Neural progenitor cell (in vitro differentiated cells): ENCODE results near the gene PTPN2. TPM values are rescaled to one million over a fixed set of nuclear protein-coding genes. Genes with fewer than 3 reads are reported as not detected.
"Not testable (repeated sequence)": the region's sequence is repeated elsewhere in the genome, so short reads cannot be mapped to it uniquely, and the experiment has no call there.

Experiments used
- DNase-seq: peaks from one replicate; pipeline ENCODE4 v3.0.0-alpha.2; 2016; ENCODE audit warnings: low spot score
- H2AFZ ChIP-seq: fragments of 200-600 bp; sonication (generic); replicated peaks from 2 replicates; pipeline ENCODE4 v1.6.1; 2016; ENCODE audit warnings: antibody characterized with exemption
- H3F3A ChIP-seq: fragments of 200-600 bp; sonication (generic); 2 replicates; pipeline ENCODE4 v1.6.1; 2016; ENCODE audit warnings: antibody characterized with exemption, low read depth
- H3K27ac ChIP-seq: fragments of 200-600 bp; sonication (generic); 2 replicates; pipeline ENCODE4 v1.5.1; 2016; ENCODE audit warnings: mild to moderate bottlenecking
- H3K27me3 ChIP-seq: fragments of 200-600 bp; sonication (generic); 2 replicates; pipeline ENCODE4 v1.6.1; 2016; ENCODE audit warnings: mild to moderate bottlenecking, moderate library complexity
- H3K36me3 ChIP-seq: fragments of 200-600 bp; sonication (generic); 2 replicates; pipeline ENCODE4 v1.5.1; 2016
- H3K4me1 ChIP-seq: fragments of 200-600 bp; sonication (generic); 2 replicates; pipeline ENCODE4 v1.6.1; 2016; ENCODE audit warnings: mixed run types
- H3K4me2 ChIP-seq: fragments of 200-600 bp; sonication (generic); 2 replicates; pipeline ENCODE4 v1.6.1; 2016
- H3K4me3 ChIP-seq: fragments of 200-600 bp; sonication (generic); 2 replicates; pipeline ENCODE4 v1.5.1; 2016
- H3K79me2 ChIP-seq: fragments of 200-600 bp; sonication (generic); 2 replicates; pipeline ENCODE4 v1.6.1; 2016; ENCODE audit warnings: low read depth
- H3K9ac ChIP-seq: fragments of 200-600 bp; sonication (generic); 2 replicates; pipeline ENCODE4 v1.6.1; 2016
- H3K9me3 ChIP-seq: fragments of 200-600 bp; sonication (generic); 2 replicates; pipeline ENCODE4 v1.5.1; 2016; ENCODE audit warnings: low read depth
- H4K20me1 ChIP-seq: fragments of 200-600 bp; sonication (generic); 2 replicates; pipeline ENCODE4 v1.6.1; 2016; ENCODE audit warnings: low read depth
- H3K27ac Mint-ChIP-seq: 3 replicates; pipeline ENCODE4 v1.8.0; 2021; ENCODE audit warnings: mixed read lengths
- H3K27me3 Mint-ChIP-seq: 2 replicates; pipeline ENCODE4 v1.8.0; 2022; ENCODE audit warnings: low read depth, mild to moderate bottlenecking, inconsistent platforms, moderate library complexity, mixed read lengths; ENCODE audit not compliant: insufficient read depth
- H3K36me3 Mint-ChIP-seq: 3 replicates; pipeline ENCODE4 v1.8.0; 2021; ENCODE audit warnings: mixed read lengths
- H3K4me1 Mint-ChIP-seq: 3 replicates; pipeline ENCODE4 v1.8.0; 2021; ENCODE audit warnings: mixed read lengths
- H3K4me3 Mint-ChIP-seq: 3 replicates; pipeline ENCODE4 v1.8.0; 2021; ENCODE audit warnings: mild to moderate bottlenecking, moderate library complexity, mixed read lengths
- H3K9me3 Mint-ChIP-seq: 3 replicates; pipeline ENCODE4 v1.8.0; 2020; ENCODE audit warnings: mixed read lengths
- CTCF ChIP-seq: fragments of 200-600 bp; sonication (generic); IDR thresholded peaks from 2 replicates; pipeline ENCODE4 v1.5.1; 2017; ENCODE audit warnings: antibody characterized with exemption, mild to moderate bottlenecking
- EZH2 ChIP-seq: fragments of 200-600 bp; sonication (generic); IDR thresholded peaks from 2 replicates; pipeline ENCODE4 v1.6.1; 2017; ENCODE audit warnings: antibody characterized with exemption, mild to moderate bottlenecking, moderate library complexity
- EZH2phosphoT487 ChIP-seq: fragments of 200-600 bp; sonication (generic); IDR thresholded peaks from 2 replicates; pipeline ENCODE4 v1.6.1; 2017; ENCODE audit warnings: antibody characterized with exemption
- total RNA-seq: library from RNA; depleted of rRNA; stranded (reverse); fragments of >200 nt; gene quantifications from 2 replicates; pipeline ENCODE4 v1.2.3, GENCODE V29; 2015; ENCODE audit warnings: low replicate concordance

PTPN2 gene
- total RNA-seq, 1 donor from 2014 or later, result 57.9 TPM

GRCh38 chr18:12879840-12880540, 4.0 kb downstream of the PTPN2 start:
- peaks cover 18% of the 10 kb centered on the region for H3K36me3 Mint-ChIP-seq
- H3K27me3 Mint-ChIP-seq, result peaks cover 6% of the 10 kb centered on the region
- H2AFZ ChIP-seq, result no peak overlapping the region
- H3F3A ChIP-seq, result peaks cover 13% of the 10 kb centered on the region
- no peaks in the 10 kb centered on the region for H3K36me3 ChIP-seq
- H3K9me3 ChIP-seq, result no peaks in the 10 kb centered on the region
- peaks cover 7% of the 10 kb centered on the region for H3K27me3 ChIP-seq
- DNase-seq, result no peak
- no peak for TF ChIP-seq EZH2
- no peak for TF ChIP-seq EZH2phosphoT487
- H3K4me1 Mint-ChIP-seq, result peaks cover 31% of the 10 kb centered on the region
- no peak overlapping the region for H3K4me3 ChIP-seq
- no peak overlapping the region for H3K27ac Mint-ChIP-seq
- H3K9me3 Mint-ChIP-seq, result peaks cover 7% of the 10 kb centered on the region
- H3K4me1 ChIP-seq, result peaks cover 35% of the 10 kb centered on the region
- H3K27ac ChIP-seq, result no peak overlapping the region
- no peak overlapping the region for H3K9ac ChIP-seq
- H4K20me1 ChIP-seq, result peaks cover 38% of the 10 kb centered on the region
- H3K4me3 Mint-ChIP-seq, result no peak overlapping the region
- peak overlapping the region; percentile 34 for H3K4me2 ChIP-seq
- peaks cover 84% of the 10 kb centered on the region for H3K79me2 ChIP-seq

GRCh38 chr18:12874992-12875391, 9.0 kb downstream of the PTPN2 start:
- H3K9ac ChIP-seq, H2AFZ ChIP-seq, H3K4me3 ChIP-seq, H3F3A ChIP-seq, H3K4me1 Mint-ChIP-seq, H3K9me3 ChIP-seq, H3K4me3 Mint-ChIP-seq, H3K4me2 ChIP-seq, H3K36me3 ChIP-seq, DNase-seq, H3K27me3 ChIP-seq, H3K27me3 Mint-ChIP-seq, H3K27ac Mint-ChIP-seq: not testable (repeated sequence)
- Histone ChIP-seq H3K4me1 (peaks cover 15% of the 10 kb centered on the region), H3K27ac (peak overlapping the region; percentile 25), H3K79me2 (peaks cover 77% of the 10 kb centered on the region), H4K20me1 (peaks cover 15% of the 10 kb centered on the region)
- peaks cover 18% of the 10 kb centered on the region for H3K9me3 Mint-ChIP-seq
- H3K36me3 Mint-ChIP-seq, result peaks cover 23% of the 10 kb centered on the region

DNA sequence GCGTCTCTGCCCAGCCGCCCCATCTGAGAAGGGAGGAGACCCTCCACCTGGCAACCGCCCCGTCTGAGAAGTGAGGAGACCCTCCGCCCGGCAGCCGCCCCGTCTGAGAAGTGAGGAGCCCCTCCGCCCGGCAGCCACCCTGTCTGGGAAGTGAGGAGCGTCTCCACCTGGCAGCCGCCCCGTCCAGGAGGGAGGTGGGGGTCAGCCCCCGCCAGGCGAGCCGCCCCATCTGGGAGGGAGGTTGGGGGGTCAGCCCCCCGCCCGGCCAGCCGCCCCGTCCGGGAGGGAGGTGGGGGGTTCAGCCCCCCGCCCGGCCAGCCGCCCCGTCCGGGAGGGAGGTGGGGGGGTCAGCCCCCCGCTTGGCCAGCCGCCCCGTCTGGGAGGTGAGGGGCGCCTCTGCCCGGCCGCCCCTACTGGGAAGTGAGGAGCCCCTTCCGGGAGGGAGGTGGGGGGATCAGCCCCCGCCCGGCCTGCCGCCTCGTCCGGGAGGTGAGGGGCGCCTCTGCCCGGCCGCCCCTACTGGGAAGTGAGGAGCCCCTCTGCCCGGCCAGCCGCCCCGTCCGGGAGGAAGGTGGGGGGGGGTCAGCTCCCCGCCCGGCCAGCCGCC, 10.0 kb downstream of the PTPN2 start:
- Histone ChIP-seq H4K20me1 (peaks cover 11% of the 10 kb centered on the region), H3K79me2 (peaks cover 76% of the 10 kb centered on the region)
- H3K4me1 Mint-ChIP-seq, H2AFZ ChIP-seq, H3K27ac ChIP-seq, H3K9me3 ChIP-seq, DNase-seq, H3K4me1 ChIP-seq, H3K27me3 ChIP-seq, H3F3A ChIP-seq, H3K9ac ChIP-seq, H3K4me3 ChIP-seq, H3K36me3 ChIP-seq, H3K4me2 ChIP-seq, H3K4me3 Mint-ChIP-seq, H3K27ac Mint-ChIP-seq, H3K27me3 Mint-ChIP-seq: not testable (repeated sequence)
- H3K9me3 Mint-ChIP-seq, result peaks cover 18% of the 10 kb centered on the region
- H3K36me3 Mint-ChIP-seq, result peaks cover 22% of the 10 kb centered on the region

- no peaks in the 10 kb centered on the region for H3K36me3 ChIP-seq
- no peak overlapping the region for H2AFZ ChIP-seq
- peaks cover 4% of the 10 kb centered on the region for H3K4me1 Mint-ChIP-seq
- peaks cover 76% of the 10 kb centered on the region for H3K79me2 ChIP-seq
- H3K4me2 ChIP-seq, result no peak overlapping the region
- H3K4me3 ChIP-seq, result no peak overlapping the region
- H4K20me1 ChIP-seq, result peaks cover 4% of the 10 kb centered on the region
- H3K4me3 Mint-ChIP-seq, result no peak overlapping the region
- peaks cover 22% of the 10 kb centered on the region for H3K36me3 Mint-ChIP-seq
- no peak overlapping the region for H3K9ac ChIP-seq
- H3K27ac Mint-ChIP-seq, result no peak overlapping the region
- TF ChIP-seq EZH2 (no peak), EZH2phosphoT487 (no peak), CTCF (no peak)
- no peaks in the 10 kb centered on the region for H3K9me3 ChIP-seq
- peaks cover 18% of the 10 kb centered on the region for H3K9me3 Mint-ChIP-seq
- no peak for DNase-seq
- H3K27me3 Mint-ChIP-seq, result no peaks in the 10 kb centered on the region
- H3K27ac ChIP-seq, result no peak overlapping the region
- peaks cover 9% of the 10 kb centered on the region for H3F3A ChIP-seq
- peaks cover 6% of the 10 kb centered on the region for H3K4me1 ChIP-seq
- no peaks in the 10 kb centered on the region for H3K27me3 ChIP-seq
Measured at GRCh38 chr18:12872408-12872807, 11.6 kb downstream of the PTPN2 start.
